SU-DHL-6 (cell line): ENCODE measurements around the gene PILRB.

Experiments
- H2AFZ ChIP-seq: fragments of 200-600 bp; sonication (generic); 2 replicates; pipeline ENCODE4 v1.6.1; 2014; ENCODE audit warnings: low read depth, mild to moderate bottlenecking, moderate library complexity, mixed read lengths, antibody characterized with exemption, low read length; ENCODE audit not compliant: severe bottlenecking
- H3F3A ChIP-seq: fragments of 200-600 bp; shearing (Covaris generic); 2 replicates; pipeline ENCODE4 v1.6.0; 2016; ENCODE audit warnings: antibody characterized with exemption, mild to moderate bottlenecking; ENCODE audit not compliant: insufficient read depth
- H3K27ac ChIP-seq: fragments of 200-600 bp; sonication (generic); 2 replicates; pipeline ENCODE4 v1.5.1; 2016; ENCODE audit warnings: low read depth, mild to moderate bottlenecking, low read length, moderate library complexity, mixed read lengths
- H3K27me3 ChIP-seq: fragments of 200-600 bp; sonication (generic), shearing (Covaris generic); 2 replicates; pipeline ENCODE4 v1.6.0; 2014; ENCODE audit warnings: mild to moderate bottlenecking, low read length
- H3K36me3 ChIP-seq: fragments of 200-600 bp; sonication (generic); 2 replicates; pipeline ENCODE4 v1.6.1; 2014; ENCODE audit warnings: mild to moderate bottlenecking, low read length, mixed read lengths
- H3K4me2 ChIP-seq: fragments of 300-600, 200-600 bp; shearing (Covaris generic), sonication (generic); 2 replicates; pipeline ENCODE4 v1.6.0; 2014; ENCODE audit warnings: low read length, low read depth, mild to moderate bottlenecking; ENCODE audit not compliant: poor library complexity, severe bottlenecking
- H3K4me3 ChIP-seq: fragments of 200-600 bp; sonication (generic); 2 replicates; pipeline ENCODE4 v1.5.1; 2014; ENCODE audit warnings: antibody characterized with exemption, low read length, mild to moderate bottlenecking, mixed read lengths; ENCODE audit not compliant: insufficient read depth, poor library complexity, severe bottlenecking
- H3K79me2 ChIP-seq: fragments of 200-600 bp; sonication (generic); 2 replicates; pipeline ENCODE4 v1.6.1; 2014; ENCODE audit warnings: mild to moderate bottlenecking, low read length, moderate library complexity; ENCODE audit not compliant: insufficient read depth
- H3K9ac ChIP-seq: fragments of 200-600 bp; sonication (generic); 2 replicates; pipeline ENCODE4 v1.7.0; 2014; ENCODE audit warnings: mild to moderate bottlenecking, low read length
- H3K9me2 ChIP-seq: fragments of 200-600 bp; sonication (generic); replicated peaks from 2 replicates; pipeline ENCODE4 v1.6.1; 2014; ENCODE audit warnings: low read length; ENCODE audit not compliant: insufficient read depth
- H3K9me3 ChIP-seq: fragments of 200-600 bp; sonication (generic); 2 replicates; pipeline ENCODE4 v1.6.1; 2014; ENCODE audit warnings: low read length, mixed read lengths; ENCODE audit not compliant: insufficient read depth
- H4K20me1 ChIP-seq: fragments of 200-600 bp; sonication (generic); 2 replicates; pipeline ENCODE4 v1.6.1; 2014; ENCODE audit warnings: low read depth, mild to moderate bottlenecking, antibody characterized with exemption, low read length, moderate library complexity, mixed read lengths
- EZH2phosphoT487 ChIP-seq: fragments of 200-600 bp; sonication (generic), shearing (Covaris generic); conservative IDR thresholded peaks from 2 replicates; pipeline ENCODE4 v1.6.1; 2018; ENCODE audit warnings: mild to moderate bottlenecking, antibody characterized with exemption, low read length, moderate library complexity, mixed read lengths
- TF ChIP-seq, protein P1 (sequence below): fragments of 200-600 bp; sonication (generic); IDR thresholded peaks from one replicate; pipeline ENCODE4 v1.5.1; 2017; ENCODE audit warnings: antibody characterized with exemption, mild to moderate bottlenecking, low read length, moderate library complexity; ENCODE audit not compliant: insufficient read depth, poor library complexity, severe bottlenecking

PILRB gene

DNA sequence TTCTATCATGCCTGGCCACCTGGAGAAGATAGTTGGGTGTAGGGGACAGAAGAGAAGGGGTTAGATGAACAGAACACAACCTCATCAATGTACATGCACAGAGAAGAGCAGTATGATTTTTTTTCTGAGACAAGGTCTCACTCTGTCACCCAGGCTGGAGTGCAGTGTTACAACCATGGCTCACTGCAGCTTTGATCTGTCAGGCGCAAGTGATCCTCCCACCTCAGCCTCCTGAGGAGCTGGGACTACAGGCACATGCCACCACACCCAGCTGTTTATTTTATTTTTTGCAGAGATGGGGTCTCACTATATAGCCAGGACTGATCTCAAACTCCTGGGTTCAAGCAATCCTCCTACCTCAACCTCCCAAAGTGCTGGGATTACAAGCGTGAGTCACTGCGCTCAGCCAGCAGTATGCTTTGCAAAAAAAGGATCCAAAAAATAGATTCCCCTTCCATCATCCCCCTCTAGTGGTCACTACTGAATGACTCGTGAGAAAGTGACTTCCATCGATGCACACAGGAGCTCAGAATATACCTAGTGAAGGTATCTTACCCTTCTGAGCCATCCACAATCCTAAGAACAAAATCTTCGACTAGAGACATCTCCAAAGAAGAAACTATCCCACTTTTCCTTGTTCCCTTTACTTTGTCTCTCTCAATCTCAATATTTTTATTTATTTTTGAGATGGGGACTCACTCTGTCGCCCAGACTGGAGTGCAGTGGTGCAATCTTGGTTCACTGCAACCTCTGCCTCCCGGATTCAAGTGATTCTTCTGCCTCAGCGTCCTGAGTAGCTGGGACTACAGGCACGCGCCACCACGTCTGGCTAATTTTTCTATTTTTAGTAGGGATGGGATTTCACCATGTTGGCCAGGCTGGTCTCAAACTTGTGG lies 49.6 kb downstream of the PILRB start:
- H3K27ac ChIP-seq, result no peak overlapping the region
- H3K9me3 ChIP-seq, result no peaks in the 10 kb centered on the region
- no peaks in the 10 kb centered on the region for H3F3A ChIP-seq
- no peaks in the 10 kb centered on the region for H4K20me1 ChIP-seq
- H3K4me3 ChIP-seq, result no peak overlapping the region
- H3K27me3 ChIP-seq, result no peaks in the 10 kb centered on the region
- no peaks in the 10 kb centered on the region for H3K9me2 ChIP-seq
- H3K4me2 ChIP-seq, result no peak overlapping the region
- no peak overlapping the region for H3K9ac ChIP-seq
- H3K79me2 ChIP-seq, result no peaks in the 10 kb centered on the region
- no peaks in the 10 kb centered on the region for H3K36me3 ChIP-seq
- no peak overlapping the region for H2AFZ ChIP-seq
- TF ChIP-seq, protein P1, sequence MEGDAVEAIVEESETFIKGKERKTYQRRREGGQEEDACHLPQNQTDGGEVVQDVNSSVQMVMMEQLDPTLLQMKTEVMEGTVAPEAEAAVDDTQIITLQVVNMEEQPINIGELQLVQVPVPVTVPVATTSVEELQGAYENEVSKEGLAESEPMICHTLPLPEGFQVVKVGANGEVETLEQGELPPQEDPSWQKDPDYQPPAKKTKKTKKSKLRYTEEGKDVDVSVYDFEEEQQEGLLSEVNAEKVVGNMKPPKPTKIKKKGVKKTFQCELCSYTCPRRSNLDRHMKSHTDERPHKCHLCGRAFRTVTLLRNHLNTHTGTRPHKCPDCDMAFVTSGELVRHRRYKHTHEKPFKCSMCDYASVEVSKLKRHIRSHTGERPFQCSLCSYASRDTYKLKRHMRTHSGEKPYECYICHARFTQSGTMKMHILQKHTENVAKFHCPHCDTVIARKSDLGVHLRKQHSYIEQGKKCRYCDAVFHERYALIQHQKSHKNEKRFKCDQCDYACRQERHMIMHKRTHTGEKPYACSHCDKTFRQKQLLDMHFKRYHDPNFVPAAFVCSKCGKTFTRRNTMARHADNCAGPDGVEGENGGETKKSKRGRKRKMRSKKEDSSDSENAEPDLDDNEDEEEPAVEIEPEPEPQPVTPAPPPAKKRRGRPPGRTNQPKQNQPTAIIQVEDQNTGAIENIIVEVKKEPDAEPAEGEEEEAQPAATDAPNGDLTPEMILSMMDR, result peak; percentile 29
- no peak for TF ChIP-seq EZH2phosphoT487

DNA sequence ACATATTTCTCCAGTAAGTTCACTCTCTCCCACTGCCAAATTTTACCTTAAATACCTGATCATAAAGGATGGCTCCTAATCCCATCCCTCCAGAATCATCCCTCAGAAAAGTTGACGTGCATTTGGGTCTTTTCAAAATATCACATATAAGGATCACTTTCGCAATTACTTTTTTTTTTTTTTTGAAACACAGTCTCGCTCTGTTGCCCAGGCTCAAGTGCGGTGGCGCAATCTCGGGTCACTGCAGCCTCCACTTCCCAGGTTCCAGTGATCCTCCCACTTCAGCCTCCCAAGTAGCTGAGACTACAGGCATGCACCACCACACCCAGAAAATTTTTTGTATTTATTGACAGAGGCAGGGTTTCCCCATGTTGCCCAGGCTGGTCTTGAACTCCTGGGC lies 53.2 kb downstream of the PILRB start:
- no peaks in the 10 kb centered on the region for H3K9me3 ChIP-seq
- no peak overlapping the region for H3K9ac ChIP-seq
- no peaks in the 10 kb centered on the region for H3K36me3 ChIP-seq
- no peak overlapping the region for H3K4me2 ChIP-seq
- TF ChIP-seq, protein P1, result no peak
- TF ChIP-seq EZH2phosphoT487, result no peak
- no peak overlapping the region for H3K27ac ChIP-seq
- H3K4me3 ChIP-seq, result no peak overlapping the region
- H3K79me2 ChIP-seq, result no peaks in the 10 kb centered on the region
- H3F3A ChIP-seq, result no peaks in the 10 kb centered on the region
- H4K20me1 ChIP-seq, result no peaks in the 10 kb centered on the region
- 0 out of 2 replicates have a peak, but pooled peaks cover 2% of the 10 kb centered on the region for H3K27me3 ChIP-seq
- no peak overlapping the region for H2AFZ ChIP-seq
- H3K9me2 ChIP-seq, result no peaks in the 10 kb centered on the region

DNA sequence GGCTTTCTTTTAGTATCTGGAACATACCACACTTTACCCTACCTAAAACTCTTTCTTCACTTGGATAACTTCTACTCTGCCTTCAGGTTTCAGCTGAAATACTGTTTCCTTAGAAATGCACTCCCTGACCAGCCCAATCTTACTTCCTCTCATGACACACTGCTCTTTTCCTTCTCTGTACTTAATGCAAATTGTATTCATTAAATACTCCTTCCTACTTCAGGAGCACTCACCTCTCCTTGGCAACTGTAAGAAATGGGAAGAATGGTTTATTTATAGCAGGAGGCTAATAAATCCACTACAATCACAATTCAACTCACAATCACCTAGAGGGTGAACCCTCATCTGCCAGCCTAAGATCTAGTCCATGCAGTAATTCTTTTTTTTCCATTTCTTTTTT lies 55.4 kb downstream of the PILRB start:
- no peak overlapping the region for H3K4me2 ChIP-seq
- H3K27me3 ChIP-seq, result 0 out of 2 replicates have a peak, but pooled peaks cover 2% of the 10 kb centered on the region
- no peak overlapping the region for H2AFZ ChIP-seq
- H3K9me3 ChIP-seq, result no peaks in the 10 kb centered on the region
- no peak for TF ChIP-seq EZH2phosphoT487
- TF ChIP-seq, protein P1, result no peak
- no peaks in the 10 kb centered on the region for H3K9me2 ChIP-seq
- H3K4me3 ChIP-seq, result no peak overlapping the region
- H3K36me3 ChIP-seq, result no peaks in the 10 kb centered on the region
- no peaks in the 10 kb centered on the region for H4K20me1 ChIP-seq
- no peaks in the 10 kb centered on the region for H3F3A ChIP-seq
- no peak overlapping the region for H3K9ac ChIP-seq
- H3K27ac ChIP-seq, result no peak overlapping the region
- H3K79me2 ChIP-seq, result no peaks in the 10 kb centered on the region
